Neuronal stem cell (in vitro differentiated cells): ENCODE results near the gene IL15.

Experiments used
- DNase-seq: peaks from one replicate; pipeline ENCODE4 v3.0.0-alpha.2; 2013; ENCODE audit warnings: low spot score
- H2AFZ ChIP-seq: one replicate; pipeline ENCODE4 v1.6.1; 2013; ENCODE audit warnings: mild to moderate bottlenecking, low read length, inconsistent platforms
- H2AK5ac ChIP-seq: 2 replicates; pipeline ENCODE4 v1.6.1; 2013; ENCODE audit warnings: low read depth, mild to moderate bottlenecking, inconsistent platforms, low read length, moderate library complexity, mixed read lengths
- H2BK120ac ChIP-seq: 2 replicates; pipeline ENCODE4 v1.6.1; 2013; ENCODE audit warnings: low read depth, mild to moderate bottlenecking, inconsistent platforms, low read length, moderate library complexity, mixed read lengths
- H2BK12ac ChIP-seq: one replicate; pipeline ENCODE4 v1.6.1; 2013; ENCODE audit warnings: low read length, inconsistent platforms
- H2BK15ac ChIP-seq: 2 replicates; pipeline ENCODE4 v1.6.1; 2013; ENCODE audit warnings: mild to moderate bottlenecking, low read length, inconsistent platforms, mixed read lengths
- H2BK5ac ChIP-seq: one replicate; pipeline ENCODE4 v1.6.1; 2013; ENCODE audit warnings: inconsistent platforms, mild to moderate bottlenecking, low read length, moderate library complexity
- H3K14ac ChIP-seq: one replicate; pipeline ENCODE4 v1.6.1; 2013; ENCODE audit warnings: low read length, inconsistent platforms
- H3K18ac ChIP-seq: 2 replicates; pipeline ENCODE4 v1.6.1; 2013; ENCODE audit warnings: low read length, inconsistent platforms
- H3K23ac ChIP-seq: 2 replicates; pipeline ENCODE4 v1.6.1; 2013; ENCODE audit warnings: low read depth, mild to moderate bottlenecking, mixed read lengths, low read length, inconsistent platforms; ENCODE audit not compliant: poor library complexity
- H3K27ac ChIP-seq: replicated peaks from 3 replicates; pipeline ENCODE4 v1.5.1; 2013; ENCODE audit warnings: low read length, inconsistent platforms
- H3K27me3 ChIP-seq, 3 experiments: 2 replicates each; pipeline ENCODE4 v1.6.1; 2013; ENCODE audit warnings: low read length in 3 of 3, mild to moderate bottlenecking in 2 of 3, inconsistent platforms in 1 of 3, low read depth in 1 of 3, mixed read lengths in 1 of 3, moderate library complexity in 1 of 3; ENCODE audit not compliant: control insufficient read depth in 3 of 3, insufficient read depth in 3 of 3
- H3K36me3 ChIP-seq, 2 donors: replicated peaks in 1 of 2; 2 replicates each; pipeline ENCODE4 v1.6.1; 2013; ENCODE audit warnings: low read length in 2 of 2; ENCODE audit not compliant: control insufficient read depth in 2 of 2, insufficient read depth in 2 of 2
- H3K4ac ChIP-seq: 2 replicates; pipeline ENCODE4 v1.6.1; 2013; ENCODE audit warnings: inconsistent platforms, mild to moderate bottlenecking, low read length, moderate library complexity
- H3K4me1 ChIP-seq, 2 donors: 1 replicate in 1 of 2; 2 replicates in 1 of 2; pipeline ENCODE4 v1.6.1; 2013; ENCODE audit warnings: low read length in 2 of 2, low read depth in 1 of 2; ENCODE audit not compliant: control insufficient read depth in 2 of 2, insufficient read depth in 1 of 2
- H3K4me2 ChIP-seq: one replicate; pipeline ENCODE4 v1.6.1; 2013; ENCODE audit warnings: mild to moderate bottlenecking, low read length, inconsistent platforms; ENCODE audit not compliant: insufficient read depth, poor library complexity, severe bottlenecking
- H3K4me3 ChIP-seq, 2 donors: 2 replicates each; pipeline ENCODE4 v1.5.1; 2013; ENCODE audit warnings: low read length in 2 of 2, mild to moderate bottlenecking in 2 of 2, inconsistent platforms in 1 of 2, moderate library complexity in 1 of 2
- H3K79me1 ChIP-seq: one replicate; pipeline ENCODE4 v1.6.1; 2013; ENCODE audit warnings: low read depth, mild to moderate bottlenecking, inconsistent platforms, low read length, moderate library complexity
- H3K9ac ChIP-seq: one replicate; pipeline ENCODE4 v1.6.1; 2013; ENCODE audit warnings: mild to moderate bottlenecking, low read depth, low read length, inconsistent platforms; ENCODE audit not compliant: poor library complexity
- H3K9me3 ChIP-seq, 2 donors: replicated peaks in 1 of 2; 2 replicates each; pipeline versions ENCODE3 to v1.6.1; 2013; ENCODE audit warnings: low read length in 2 of 2, mild to moderate bottlenecking in 2 of 2, inconsistent platforms in 1 of 2, low read depth in 1 of 2, mixed read lengths in 1 of 2, moderate library complexity in 1 of 2; ENCODE audit not compliant: control insufficient read depth in 2 of 2, insufficient read depth in 1 of 2
- H4K8ac ChIP-seq: one replicate; pipeline ENCODE4 v1.6.1; 2013; ENCODE audit warnings: low read depth, mild to moderate bottlenecking, inconsistent platforms, low read length, moderate library complexity
- H4K91ac ChIP-seq: one replicate; pipeline ENCODE4 v1.6.1; 2013; ENCODE audit warnings: low read length, low read depth, mild to moderate bottlenecking, inconsistent platforms; ENCODE audit not compliant: poor library complexity
- WGBS, 2 donors: extraction: QIAGEN DNeasy Blood & Tissue Kit; methylation state at CpG; one replicate each; pipeline ENCODE4 v1.1.7; 2013; ENCODE audit warnings: missing lambda C conversion rate in 2 of 2, mixed read lengths in 1 of 2; ENCODE audit not compliant: insufficient read length in 2 of 2, insufficient replicate concordance in 1 of 2; ENCODE audit errors: extremely low coverage in 2 of 2; 5-methylcytosine and 5-hydroxymethylcytosine counted together

IL15 gene

GRCh38 chr4:141658309-141658708 lies 21.9 kb downstream of the IL15 start:
- H3K79me1 ChIP-seq = no peaks in the 10 kb centered on the region
- H2AK5ac ChIP-seq = no peak overlapping the region
- H4K91ac ChIP-seq = no peak overlapping the region
- no peak overlapping the region for H2BK5ac ChIP-seq
- no peak overlapping the region for H2BK15ac ChIP-seq
- H2BK12ac ChIP-seq = no peak overlapping the region
- H3K4me3 ChIP-seq = no peak overlapping the region
- no peak overlapping the region for H3K14ac ChIP-seq
- no peaks in the 10 kb centered on the region for H3K9me3 ChIP-seq
- H4K8ac ChIP-seq = no peak overlapping the region
- no peaks in the 10 kb centered on the region for H3K36me3 ChIP-seq
- WGBS, 2 donors = no CpG with 5 or more reads among the region's 2 CpGs
- H2AFZ ChIP-seq = peak overlapping the region; percentile 15
- no peak overlapping the region for H3K18ac ChIP-seq
- no peak overlapping the region for H3K23ac ChIP-seq
- H3K9ac ChIP-seq = no peak overlapping the region
- H3K27me3 ChIP-seq = no peaks in the 10 kb centered on the region
- DNase-seq = no peak
- H2BK120ac ChIP-seq = no peak overlapping the region
- no peak overlapping the region for H3K27ac ChIP-seq
- H3K4me2 ChIP-seq = no peak overlapping the region
- H3K4me1 ChIP-seq = peaks cover 0 to 4% of the 10 kb centered on the region in 2 donors
- no peak overlapping the region for H3K4ac ChIP-seq

- Histone ChIP-seq H3K9me3 (no peaks in the 10 kb centered on the region), H3K4me3 (no peak overlapping the region), H2BK120ac (no peak overlapping the region), H2BK5ac (no peak overlapping the region), H2BK15ac (no peak overlapping the region), H4K8ac (no peak overlapping the region), H3K79me1 (no peaks in the 10 kb centered on the region), H4K91ac (no peak overlapping the region), H3K27ac (no peak overlapping the region), H3K36me3 (no peaks in the 10 kb centered on the region), H3K18ac (no peak overlapping the region), H3K4me1 (peaks cover 0 to under 1% of the 10 kb centered on the region in 2 donors), H2BK12ac (no peak overlapping the region), H3K23ac (no peak overlapping the region), H3K4me2 (no peak overlapping the region), H3K14ac (no peak overlapping the region), H3K27me3 (no peaks in the 10 kb centered on the region), H2AK5ac (no peak overlapping the region), H2AFZ (no peak overlapping the region), H3K4ac (no peak overlapping the region), H3K9ac (no peak overlapping the region)
- no peak for DNase-seq
- no CpG with 5 or more reads among the region's 1 CpG for WGBS, 2 donors
Measured at GRCh38 chr4:141659539-141659938, 23.2 kb downstream of the IL15 start.

- no peak overlapping the region for H3K18ac ChIP-seq
- H3K4ac ChIP-seq = no peak overlapping the region
- H2BK12ac ChIP-seq = no peak overlapping the region
- H3K14ac ChIP-seq = no peak overlapping the region
- H3K9me3 ChIP-seq = no peaks in the 10 kb centered on the region
- no peak overlapping the region for H3K23ac ChIP-seq
- no peak overlapping the region for H4K8ac ChIP-seq
- H3K4me3 ChIP-seq = no peak overlapping the region
- no peak overlapping the region for H4K91ac ChIP-seq
- no peak overlapping the region for H2AK5ac ChIP-seq
- H3K27ac ChIP-seq = no peak overlapping the region
- no CpG with 5 or more reads among the region's 1 CpG for WGBS, 2 donors
- H3K27me3 ChIP-seq = no peaks in the 10 kb centered on the region
- no peaks in the 10 kb centered on the region for H3K36me3 ChIP-seq
- no peaks in the 10 kb centered on the region for H3K79me1 ChIP-seq
- no peak overlapping the region for H3K4me2 ChIP-seq
- H2BK15ac ChIP-seq = no peak overlapping the region
- H2AFZ ChIP-seq = no peak overlapping the region
- no peak overlapping the region for H3K9ac ChIP-seq
- DNase-seq = no peak
- H3K4me1 ChIP-seq = no peaks in the 10 kb centered on the region
- H2BK5ac ChIP-seq = no peak overlapping the region
- no peak overlapping the region for H2BK120ac ChIP-seq
Measured at GRCh38 chr4:141660880-141661279, 24.5 kb downstream of the IL15 start.

GRCh38 chr4:141668200-141668910 lies 32.0 kb downstream of the IL15 start:
- Histone ChIP-seq H3K4me1 (no peaks in the 10 kb centered on the region), H2BK15ac (no peak overlapping the region)

More at GRCh38 chr4:141668200-141668910, 32.0 kb downstream of the IL15 start:
- Histone ChIP-seq H3K27me3 (no peaks in the 10 kb centered on the region), H3K4ac (no peak overlapping the region), H3K14ac (no peak overlapping the region), H2BK5ac (no peak overlapping the region), H3K9me3 (no peaks in the 10 kb centered on the region), H3K23ac (no peak overlapping the region), H3K4me2 (no peak overlapping the region), H3K9ac (no peak overlapping the region), H2AFZ (no peak overlapping the region), H2BK12ac (no peak overlapping the region), H3K79me1 (no peaks in the 10 kb centered on the region), H4K91ac (no peak overlapping the region), H4K8ac (no peak overlapping the region), H3K36me3 (no peaks in the 10 kb centered on the region), H3K27ac (no peak overlapping the region), H2BK120ac (no peak overlapping the region), H3K4me3 (no peak overlapping the region), H3K18ac (no peak overlapping the region), H2AK5ac (no peak overlapping the region)
- DNase-seq = no peak
- WGBS, 2 donors = no CpG with 5 or more reads among the region's 3 CpGs
